Measurements from ENCODE around the gene U2AF2.
A peak's percentile ranks its signal among the peaks of the same experiment; 100 is the strongest.

U2AF2 gene

DNA sequence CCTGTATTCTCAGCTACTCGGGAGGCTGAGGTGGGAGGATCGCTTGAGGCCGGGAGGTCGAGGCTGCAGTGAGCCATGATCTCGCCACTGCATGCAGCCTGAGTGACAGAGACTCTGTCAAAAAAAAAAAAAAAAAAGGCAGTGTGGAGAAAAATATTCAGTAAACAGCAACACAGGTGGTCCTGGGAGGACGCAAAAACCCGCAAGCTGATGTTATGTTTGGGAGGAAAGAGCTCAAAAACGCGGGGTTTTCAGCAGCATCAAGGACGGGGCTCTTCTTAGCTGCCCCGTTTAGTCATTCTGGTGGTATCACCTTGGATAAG is 29.9 kb upstream of the U2AF2 start:
- H3K4me1 Mint-ChIP-seq = peaks cover 8 to 25% of the 10 kb centered on the region in 2 donors
- peaks cover 2 to 3% of the 10 kb centered on the region in 2 donors for H3K9me3 Mint-ChIP-seq
- H3K36me3 Mint-ChIP-seq = peaks cover 4 to 21% of the 10 kb centered on the region in 2 donors
- H3K27me3 Mint-ChIP-seq = peaks cover 0 to 4% of the 10 kb centered on the region in 2 donors
- DNase-seq = no peak
- no peak for ATAC-seq (replicated peaks)
- H3K27ac Mint-ChIP-seq = peak overlapping the region; percentile 99
- H3K4me3 Mint-ChIP-seq = peak overlapping the region; percentile 91 to 97

DNA sequence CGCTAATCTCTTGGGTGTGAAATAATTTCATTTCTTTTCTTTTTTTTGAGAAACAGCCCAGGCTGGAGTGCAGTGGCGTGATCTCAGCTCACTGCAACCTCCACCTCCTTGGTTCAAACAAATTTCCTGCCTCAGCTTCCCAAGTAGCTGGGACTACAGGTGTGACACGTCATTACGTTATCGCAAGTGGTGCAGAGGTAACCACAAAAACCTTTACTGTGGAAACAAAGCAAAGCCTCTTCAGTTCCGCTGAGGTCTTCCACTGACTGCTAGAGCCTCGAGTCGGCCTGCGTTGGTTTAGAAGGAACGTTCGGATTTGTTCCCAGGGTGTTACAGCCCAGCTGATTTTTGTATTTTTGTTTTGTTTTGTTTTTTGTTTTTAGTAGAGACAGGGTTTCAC is 28.5 kb upstream of the U2AF2 start:
- ATAC-seq (replicated peaks) (no peak), DNase-seq (no peak)
- peaks cover 0 to 4% of the 10 kb centered on the region in 2 donors for H3K27me3 Mint-ChIP-seq
- no peak overlapping the region for H3K27ac Mint-ChIP-seq
- peaks cover 0 to 9% of the 10 kb centered on the region in 2 donors for H3K36me3 Mint-ChIP-seq
- peaks cover 8 to 18% of the 10 kb centered on the region in 2 donors for H3K4me1 Mint-ChIP-seq
- H3K4me3 Mint-ChIP-seq = no peak overlapping the region
- H3K9me3 Mint-ChIP-seq = peaks cover 2 to 3% of the 10 kb centered on the region in 2 donors

DNA sequence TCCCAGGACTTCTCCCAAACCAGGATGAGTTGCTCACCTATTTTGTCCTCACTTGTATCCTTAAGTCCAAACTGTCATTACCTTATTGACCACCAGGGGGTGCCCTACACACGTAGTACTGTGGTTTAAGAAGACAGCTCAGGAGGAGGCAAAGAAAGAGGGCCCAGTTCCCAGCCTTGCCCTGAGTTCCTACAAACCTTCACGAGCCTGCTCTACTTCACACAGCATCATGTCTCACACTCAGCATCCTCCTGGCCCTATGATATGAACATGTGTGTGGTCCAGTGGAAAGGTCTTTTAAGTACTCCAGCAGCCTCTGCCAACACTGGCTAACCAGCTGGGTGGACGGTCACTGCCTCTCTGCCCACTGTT is 22.4 kb upstream of the U2AF2 start:
- Mint-ChIP-seq H3K27me3 (peaks cover 0 to 4% of the 10 kb centered on the region in 2 donors), H3K4me3 (peak overlapping the region in 1 of 2 donors; percentile 7), H3K36me3 (peaks cover 22 to 25% of the 10 kb centered on the region in 2 donors), H3K27ac (no peak overlapping the region), H3K4me1 (peaks cover 31 to 49% of the 10 kb centered on the region in 2 donors), H3K9me3 (no peaks in the 10 kb centered on the region)
- peak; percentile 53 to 60 for ATAC-seq (replicated peaks)
- peak; percentile 81 for DNase-seq

DNA sequence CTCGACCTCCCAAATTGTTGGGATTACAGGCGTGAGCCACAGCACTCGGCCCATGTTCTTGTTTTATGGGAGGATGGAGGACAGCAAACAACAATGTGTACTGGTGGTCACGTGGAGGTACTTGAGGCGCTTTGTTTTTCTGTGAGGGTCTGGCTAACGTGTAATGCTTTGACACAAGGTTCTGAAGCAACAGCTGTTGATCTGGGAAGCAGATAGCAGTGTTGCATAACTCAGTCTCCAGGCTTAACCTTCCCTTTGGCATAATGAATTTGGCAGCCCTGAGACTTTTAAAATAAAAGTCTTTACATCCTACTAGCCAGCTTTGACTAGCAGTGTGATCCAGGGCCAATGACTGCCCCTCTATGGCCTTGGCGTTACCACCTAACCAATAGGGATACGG is 21.0 kb upstream of the U2AF2 start:
- Mint-ChIP-seq H3K9me3 (peaks cover 0 to 2% of the 10 kb centered on the region in 2 donors), H3K4me3 (peak overlapping the region in 1 of 2 donors; percentile 74), H3K36me3 (peaks cover 26 to 37% of the 10 kb centered on the region in 2 donors), H3K4me1 (peaks cover 38 to 61% of the 10 kb centered on the region in 2 donors), H3K27me3 (no peaks in the 10 kb centered on the region), H3K27ac (peak overlapping the region; percentile 90)
- no peak for DNase-seq
- ATAC-seq (replicated peaks) = no peak

DNA sequence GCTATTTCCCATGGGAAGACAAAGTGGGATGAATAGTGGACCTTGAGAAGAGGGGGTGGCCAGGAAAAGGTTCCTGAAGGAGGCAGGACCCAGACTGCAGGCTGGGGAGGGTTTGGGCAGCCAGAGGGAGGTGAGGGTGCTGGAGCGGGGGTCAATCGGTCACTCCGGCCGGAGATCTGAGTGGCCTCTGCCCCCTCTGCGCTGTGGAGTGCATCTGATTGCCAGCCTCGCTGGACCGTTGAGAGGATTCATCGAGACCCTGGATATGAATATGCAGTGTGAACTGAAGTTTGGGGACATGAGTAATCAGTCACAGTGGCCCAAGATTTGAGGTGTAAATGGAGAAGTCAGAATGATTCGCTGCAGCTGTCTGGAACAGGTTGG is 19.5 kb upstream of the U2AF2 start:
- Mint-ChIP-seq H3K4me1 (peaks cover 45 to 73% of the 10 kb centered on the region in 2 donors), H3K36me3 (peaks cover 34 to 49% of the 10 kb centered on the region in 2 donors), H3K9me3 (peaks cover 0 to 4% of the 10 kb centered on the region in 2 donors), H3K4me3 (peak overlapping the region; percentile 89 to 98), H3K27me3 (no peaks in the 10 kb centered on the region), H3K27ac (peak overlapping the region; percentile 100)
- DNase-seq (no peak), ATAC-seq (replicated peaks) (peak; percentile 29 to 35)

DNA sequence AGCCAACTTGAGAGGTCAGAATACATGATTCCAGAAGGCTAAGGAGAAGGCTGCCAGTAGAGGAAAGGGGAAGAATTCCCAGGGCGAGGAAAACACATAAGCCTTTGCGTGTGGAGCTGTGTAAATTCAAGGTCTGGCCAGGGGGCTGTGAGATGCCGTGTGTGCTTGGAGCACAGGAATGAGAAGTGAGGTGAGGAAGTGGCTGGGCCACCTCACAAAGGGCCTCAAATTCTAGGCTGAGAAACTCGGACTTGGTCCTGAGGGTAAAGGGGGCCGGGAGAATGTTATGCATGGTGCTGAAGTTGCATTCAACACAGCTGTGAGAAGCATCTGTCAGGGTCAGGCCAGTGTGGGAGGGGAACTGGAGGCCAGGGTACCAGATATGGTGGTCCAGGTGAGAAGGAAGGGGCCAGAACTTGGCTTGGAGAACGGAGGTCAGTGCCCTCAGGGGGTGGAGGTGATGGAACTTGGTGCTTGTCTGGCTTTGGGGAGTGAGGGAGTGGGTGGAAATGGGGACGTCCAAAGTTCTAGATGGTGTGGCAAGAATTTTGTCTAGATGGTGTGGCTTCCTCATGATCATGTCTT is 18.9 kb upstream of the U2AF2 start:
- no peak for ATAC-seq (replicated peaks)
- Mint-ChIP-seq H3K27me3 (no peaks in the 10 kb centered on the region), H3K36me3 (peaks cover 37 to 52% of the 10 kb centered on the region in 2 donors), H3K4me3 (peak overlapping the region; percentile 89 to 98), H3K9me3 (peaks cover 0 to 4% of the 10 kb centered on the region in 2 donors), H3K27ac (peak overlapping the region; percentile 100), H3K4me1 (peaks cover 48 to 76% of the 10 kb centered on the region in 2 donors)
- DNase-seq = no peak

DNA sequence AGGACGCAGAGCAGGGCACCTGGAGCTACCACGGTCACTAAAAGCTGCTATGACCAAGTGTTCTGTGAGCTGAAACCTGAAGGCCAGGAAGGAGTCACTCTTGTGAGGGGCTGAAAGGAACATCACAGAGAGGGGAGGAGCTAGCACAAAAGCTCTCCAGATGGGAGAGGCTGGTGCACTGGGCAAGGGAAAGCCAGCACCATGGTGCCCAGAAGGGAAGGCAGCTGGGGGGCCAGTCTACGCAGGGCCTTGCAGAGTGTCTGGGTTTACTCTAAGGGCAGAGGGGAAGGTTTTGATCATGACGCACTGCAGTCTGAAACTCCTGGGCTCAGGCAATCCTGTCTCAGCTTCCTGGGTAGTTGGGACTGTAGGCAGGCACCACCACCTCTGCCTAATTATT is 18.1 kb upstream of the U2AF2 start:
- no peak for ATAC-seq (replicated peaks)

DNA sequence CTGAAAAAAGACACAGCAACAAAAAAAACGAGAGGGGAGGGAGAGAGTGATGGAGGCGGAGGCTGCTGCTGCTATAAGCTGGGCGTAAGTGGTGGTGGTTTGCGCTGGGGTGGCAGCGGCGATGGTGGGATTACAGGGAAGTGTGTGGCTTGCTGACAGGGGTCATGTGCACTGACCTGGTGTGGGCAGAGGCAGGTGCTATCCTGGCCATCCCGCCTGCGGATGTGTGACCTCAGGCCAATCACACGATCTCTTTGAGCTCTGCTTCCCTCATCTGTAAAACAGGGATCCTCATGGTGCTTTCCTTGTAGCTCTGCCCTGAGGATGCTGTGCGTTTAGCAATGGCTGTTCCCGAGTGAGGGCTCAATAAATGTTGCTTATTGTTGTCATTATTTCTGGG is 17.3 kb upstream of the U2AF2 start:
- Mint-ChIP-seq H3K27me3 (no peaks in the 10 kb centered on the region), H3K9me3 (peaks cover 0 to 4% of the 10 kb centered on the region in 2 donors), H3K27ac (peak overlapping the region; percentile 86)

More for the DNA sequence above, 18.1 kb upstream of the U2AF2 start:
- Mint-ChIP-seq H3K36me3 (peaks cover 37 to 58% of the 10 kb centered on the region in 2 donors), H3K9me3 (peaks cover 0 to 4% of the 10 kb centered on the region in 2 donors), H3K27ac (peak overlapping the region; percentile 100), H3K4me3 (peak overlapping the region; percentile 89 to 98), H3K4me1 (peaks cover 48 to 77% of the 10 kb centered on the region in 2 donors), H3K27me3 (no peaks in the 10 kb centered on the region)
- DNase-seq = no peak

DNA sequence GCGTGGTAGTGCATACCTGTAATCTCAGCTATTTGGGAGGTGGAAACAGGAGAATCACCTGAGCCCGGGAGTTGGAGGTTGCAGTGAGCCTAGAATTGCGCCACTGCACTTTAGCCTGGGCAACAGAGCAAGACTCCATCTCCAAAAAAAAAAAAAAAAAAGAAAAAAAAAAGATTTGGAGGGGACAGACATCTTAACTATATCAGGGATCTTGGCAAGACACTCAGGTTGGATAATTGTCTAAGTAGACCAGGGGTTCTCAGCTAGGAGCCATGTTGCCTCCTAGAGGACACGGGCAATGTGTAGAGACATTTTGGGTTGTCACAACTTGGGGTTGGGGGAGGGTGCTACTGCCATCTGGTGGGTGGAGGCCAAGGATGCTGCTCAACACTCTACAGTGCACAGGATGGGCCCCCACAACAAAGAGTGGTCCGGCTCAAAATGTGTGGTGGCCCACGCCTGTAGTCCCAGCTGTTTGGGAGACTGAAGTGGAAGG is 15.9 kb upstream of the U2AF2 start:
- ATAC-seq (replicated peaks) = no peak
- peaks cover 49 to 76% of the 10 kb centered on the region in 2 donors for H3K36me3 Mint-ChIP-seq
- peak overlapping the region; percentile 43 to 55 for H3K4me3 Mint-ChIP-seq
- no peaks in the 10 kb centered on the region for H3K27me3 Mint-ChIP-seq
- H3K27ac Mint-ChIP-seq = peak overlapping the region; percentile 72
- H3K4me1 Mint-ChIP-seq = peaks cover 52 to 80% of the 10 kb centered on the region in 2 donors
- no peak for DNase-seq
- H3K9me3 Mint-ChIP-seq = peaks cover 0 to 4% of the 10 kb centered on the region in 2 donors

More for the DNA sequence above, 17.3 kb upstream of the U2AF2 start:
- Mint-ChIP-seq H3K4me3 (peak overlapping the region; percentile 34 to 89), H3K4me1 (peaks cover 46 to 75% of the 10 kb centered on the region in 2 donors), H3K36me3 (peaks cover 40 to 63% of the 10 kb centered on the region in 2 donors)
- no peak for DNase-seq
- no peak for ATAC-seq (replicated peaks)

DNA sequence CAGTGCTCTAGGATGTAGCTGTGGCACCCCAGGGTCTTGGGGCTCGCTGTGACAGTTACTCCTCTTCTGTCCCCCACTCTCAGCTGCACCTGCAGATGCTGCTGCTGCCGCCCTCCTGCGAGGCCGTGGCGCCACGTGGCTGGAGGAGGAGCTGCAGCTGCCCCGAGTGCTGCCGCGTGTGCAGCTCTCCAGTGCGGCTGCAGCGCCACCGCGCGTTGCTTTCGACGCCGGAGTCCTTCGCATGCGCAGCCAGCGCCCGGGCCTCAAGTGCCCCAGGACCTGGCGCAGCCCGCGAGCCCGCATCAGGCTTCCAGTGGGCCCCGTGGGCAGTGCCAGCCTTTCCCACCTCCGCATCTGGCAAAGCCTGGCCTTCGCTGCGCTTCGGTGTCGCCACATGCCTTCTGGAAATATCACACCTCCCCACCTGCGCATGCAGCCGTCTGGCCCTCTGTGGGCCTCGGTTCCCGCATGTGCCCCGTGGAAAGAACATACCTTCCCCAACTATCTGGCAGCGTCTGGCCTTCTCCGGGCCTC is 14.7 kb upstream of the U2AF2 start:
- H3K27ac Mint-ChIP-seq = peak overlapping the region; percentile 97
- no peaks in the 10 kb centered on the region for H3K27me3 Mint-ChIP-seq
- H3K36me3 Mint-ChIP-seq = peaks cover 56 to 82% of the 10 kb centered on the region in 2 donors
- H3K4me3 Mint-ChIP-seq = peak overlapping the region; percentile 81 to 87
- peak; percentile 69 for DNase-seq
- peak; percentile 2 to 6 for ATAC-seq (replicated peaks)
- H3K9me3 Mint-ChIP-seq = peaks cover 0 to 4% of the 10 kb centered on the region in 2 donors
- peaks cover 52 to 87% of the 10 kb centered on the region in 2 donors for H3K4me1 Mint-ChIP-seq

DNA sequence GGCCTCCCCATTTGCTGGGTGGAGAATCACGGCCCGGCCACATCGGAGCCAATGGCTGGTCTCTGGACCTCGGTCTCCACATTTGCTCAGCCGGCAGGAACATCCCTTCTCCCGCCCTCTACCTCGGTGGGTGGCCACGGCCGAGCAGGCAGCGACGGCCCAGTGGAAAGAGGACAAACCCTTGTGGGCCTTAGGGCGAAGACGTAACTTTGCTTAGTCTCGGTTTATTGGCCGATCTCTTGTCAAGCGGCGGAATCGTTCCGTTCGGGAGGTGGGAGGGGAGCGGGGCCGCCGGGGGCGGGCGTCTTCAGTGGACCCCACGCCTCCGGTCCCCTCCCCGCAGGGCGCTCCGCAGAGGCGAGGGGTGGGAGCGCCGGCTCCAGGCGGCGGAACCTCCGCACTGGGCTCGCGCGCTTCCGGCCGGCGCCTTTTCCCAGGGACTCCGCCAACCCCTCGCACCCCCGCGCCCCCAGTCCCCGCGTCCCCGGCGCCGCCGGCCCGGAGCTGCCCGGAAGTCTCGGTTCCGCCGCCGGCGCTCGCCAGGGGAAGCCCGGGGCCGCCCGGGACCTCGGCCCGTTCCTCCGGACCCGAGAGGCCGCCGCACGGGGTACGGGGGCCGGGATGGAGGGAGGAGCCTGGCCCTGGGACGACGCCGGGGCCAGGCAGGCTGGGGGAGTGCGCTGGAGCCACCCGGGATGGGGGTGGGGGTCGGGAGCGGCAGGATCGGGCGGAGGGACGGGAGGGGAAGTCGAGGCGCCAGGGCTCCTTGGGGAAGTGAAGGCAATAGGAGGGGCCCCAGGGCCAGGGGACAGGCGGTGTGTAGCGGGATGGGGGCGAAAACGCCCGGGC is 14.0 kb upstream of the U2AF2 start, which contains the start of gene ZNF580:
TSS of gene ZNF580 (plus strand) at position 426 of the 849 bp plus-strand sequence. CDS start 1,507 bp downstream, outside the sequence.
- peaks cover 52 to 82% of the 10 kb centered on the region in 2 donors for H3K36me3 Mint-ChIP-seq
- peaks cover 0 to 4% of the 10 kb centered on the region in 2 donors for H3K9me3 Mint-ChIP-seq
- H3K27ac Mint-ChIP-seq = peak within 1 kb of the TSS; percentile 97
- no peaks in the 10 kb centered on the region for H3K27me3 Mint-ChIP-seq
- peak; percentile 14 to 28 for ATAC-seq (replicated peaks)
- peaks cover 53 to 86% of the 10 kb centered on the region in 2 donors for H3K4me1 Mint-ChIP-seq
- H3K4me3 Mint-ChIP-seq = peak within 1 kb of the TSS; percentile 87 to 99
- peak; percentile 70 for DNase-seq

DNA sequence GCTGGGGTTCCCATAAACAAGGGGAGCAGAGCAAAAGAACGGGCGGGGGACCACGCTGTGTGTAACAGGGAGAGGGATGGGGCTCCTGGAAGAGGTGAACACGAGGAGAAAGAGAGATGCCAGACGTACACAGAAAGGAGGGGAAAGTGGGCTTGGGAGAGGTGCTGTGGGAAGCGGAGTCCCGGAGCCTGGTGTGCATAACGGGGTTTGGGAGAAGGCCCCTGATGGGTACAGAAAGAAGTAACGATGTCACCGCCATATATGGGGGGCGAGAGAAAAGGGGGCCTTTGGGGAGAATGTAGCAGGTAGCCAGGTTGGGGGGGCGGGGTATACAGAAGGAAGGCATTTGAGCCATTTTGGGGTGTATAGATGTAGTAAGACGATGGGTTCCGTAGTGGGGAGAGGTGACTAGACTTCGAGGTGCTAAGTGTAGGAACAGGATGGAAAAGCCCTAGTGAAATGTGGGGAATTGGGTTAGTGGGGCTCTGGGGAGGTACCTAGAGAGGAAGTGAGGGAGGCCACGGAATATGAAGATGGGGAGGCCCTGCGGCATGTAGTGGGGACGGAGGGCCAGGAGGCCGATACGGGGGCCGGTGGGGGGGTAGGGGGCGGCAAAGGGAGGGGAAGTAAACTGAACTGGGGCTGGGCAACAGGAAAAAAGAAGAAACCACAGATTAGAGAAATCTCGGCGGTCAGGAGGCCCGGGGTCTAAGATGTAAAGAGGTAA is 13.2 kb upstream of the U2AF2 start:
- Mint-ChIP-seq H3K27ac (peak overlapping the region; percentile 97), H3K9me3 (peaks cover 0 to 4% of the 10 kb centered on the region in 2 donors), H3K27me3 (no peaks in the 10 kb centered on the region), H3K4me1 (peaks cover 46 to 81% of the 10 kb centered on the region in 2 donors), H3K4me3 (peak overlapping the region; percentile 87 to 99), H3K36me3 (peaks cover 46 to 79% of the 10 kb centered on the region in 2 donors)
- DNase-seq (no peak), ATAC-seq (replicated peaks) (peak; percentile 1 to 2)

DNA sequence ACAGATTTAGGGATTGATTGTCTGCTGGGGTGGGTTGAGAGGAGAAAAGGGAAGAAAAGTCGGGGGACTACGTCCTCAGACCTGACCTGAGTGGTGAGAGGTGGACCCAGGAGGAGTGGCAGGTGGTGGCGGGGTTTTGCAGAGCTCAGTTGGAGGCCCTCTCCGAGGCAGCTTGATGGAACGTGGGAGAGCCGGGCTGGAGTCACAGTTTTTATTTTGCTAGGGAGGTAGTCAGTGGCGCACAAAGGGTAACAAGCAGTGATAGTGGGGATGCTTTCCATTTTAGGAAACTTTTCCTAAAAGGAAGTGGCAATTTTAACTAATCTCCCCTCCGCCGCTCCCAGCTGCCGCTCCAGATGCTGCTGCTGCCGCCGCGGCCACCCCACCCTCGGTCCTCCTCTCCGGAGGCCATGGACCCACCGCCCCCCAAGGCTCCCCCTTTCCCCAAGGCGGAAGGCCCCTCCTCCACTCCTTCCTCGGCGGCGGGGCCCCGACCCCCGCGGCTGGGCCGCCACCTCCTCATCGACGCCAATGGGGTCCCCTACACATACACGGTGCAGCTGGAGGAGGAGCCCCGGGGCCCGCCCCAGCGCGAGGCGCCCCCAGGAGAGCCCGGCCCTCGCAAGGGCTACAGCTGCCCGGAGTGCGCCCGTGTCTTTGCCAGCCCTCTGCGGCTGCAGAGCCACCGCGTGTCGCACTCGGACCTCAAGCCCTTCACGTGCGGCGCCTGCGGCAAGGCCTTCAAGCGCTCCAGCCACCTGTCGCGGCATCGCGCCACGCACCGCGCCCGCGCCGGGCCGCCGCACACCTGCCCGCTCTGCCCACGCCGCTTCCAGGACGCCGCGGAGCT is 12.5 kb upstream of the U2AF2 start:
- Mint-ChIP-seq H3K4me3 (peak overlapping the region; percentile 87 to 99), H3K4me1 (peaks cover 48 to 81% of the 10 kb centered on the region in 2 donors), H3K36me3 (peaks cover 45 to 82% of the 10 kb centered on the region in 2 donors), H3K27ac (peak overlapping the region; percentile 97), H3K9me3 (peaks cover 0 to 4% of the 10 kb centered on the region in 2 donors), H3K27me3 (no peaks in the 10 kb centered on the region)
- DNase-seq = no peak
- peak; percentile 23 to 27 for ATAC-seq (replicated peaks)

Data from stimulated activated naive B cell treated with anti-CD40 and anti-IgM and Interleukin-4, amounts not matched to agents 10 μg/mL and 1 μg/mL and 100 μg/mL, for 72 hours (primary cell).